NCI-H1105 (cell line): ENCODE results near the gene NPY4R.
"Not testable (repeated sequence)": the region's sequence is repeated elsewhere in the genome, so short reads cannot be mapped to it uniquely, and the experiment has no call there.

Experiments used
- DNase-seq: peaks from one replicate; lab custom pipeline; 2025; lab: John Stamatoyannopoulos, UW

NPY4R gene

DNA sequence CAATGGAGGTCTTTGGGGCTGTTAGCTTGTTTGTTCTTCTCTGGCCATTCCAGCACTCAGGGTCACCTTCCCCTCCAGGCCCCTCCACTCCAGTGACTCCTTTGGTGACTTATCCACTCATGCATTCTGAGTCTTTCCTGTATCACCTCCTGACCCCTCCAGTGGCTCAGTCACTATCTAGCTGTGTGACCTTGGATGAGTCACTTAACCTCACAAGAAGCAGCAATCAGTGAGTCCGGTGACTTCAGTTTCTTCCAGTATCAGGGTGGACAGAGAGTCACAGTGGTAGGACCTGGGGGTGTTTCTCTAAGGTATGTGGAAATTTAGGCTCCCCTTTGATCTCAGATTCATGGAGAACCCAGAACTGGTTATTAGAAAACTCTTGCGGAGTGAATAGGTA is 9.8 kb downstream of the NPY4R start:
- not testable (repeated sequence) for DNase-seq

DNA sequence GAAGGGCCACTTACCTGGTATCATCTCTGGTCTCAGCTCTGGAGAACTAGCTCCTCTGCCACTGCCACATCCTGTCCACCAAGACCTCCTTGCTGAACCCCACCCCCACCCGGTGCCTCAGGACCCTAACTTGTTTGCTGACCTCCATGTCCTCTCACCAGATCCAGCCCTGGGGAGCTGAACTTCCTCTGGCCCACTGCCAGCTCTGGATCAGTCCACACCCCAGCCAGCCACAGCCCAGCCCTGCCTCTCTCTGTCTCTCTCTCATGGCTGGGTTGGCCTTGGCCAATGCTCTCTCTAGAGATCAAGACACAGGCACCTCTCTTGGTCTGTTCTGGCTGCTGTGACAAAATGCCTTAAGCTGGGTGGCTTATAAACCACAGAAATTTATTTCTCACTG is 14.4 kb downstream of the NPY4R start:
- not testable (repeated sequence) for DNase-seq

DNA sequence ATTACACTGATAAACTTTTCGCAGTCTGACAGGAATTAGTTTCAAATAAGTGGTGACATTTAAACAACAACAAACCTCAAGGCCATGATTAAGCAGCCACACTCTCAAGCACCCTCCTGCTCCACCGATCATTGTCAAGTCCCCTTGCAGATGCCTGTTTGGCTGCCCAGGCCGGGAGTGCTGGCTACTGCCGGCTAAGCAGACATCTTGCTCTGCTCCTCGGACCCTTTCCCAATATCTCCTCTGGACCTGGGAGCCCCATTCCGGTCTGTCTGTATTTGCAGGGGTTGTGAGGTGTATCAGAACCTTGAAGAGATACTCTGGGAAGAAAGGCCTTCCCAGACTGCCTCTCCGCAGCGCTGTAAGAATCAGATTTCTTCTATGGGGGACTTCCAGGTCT is 14.9 kb downstream of the NPY4R start:
- DNase-seq, result not testable (repeated sequence)

DNA sequence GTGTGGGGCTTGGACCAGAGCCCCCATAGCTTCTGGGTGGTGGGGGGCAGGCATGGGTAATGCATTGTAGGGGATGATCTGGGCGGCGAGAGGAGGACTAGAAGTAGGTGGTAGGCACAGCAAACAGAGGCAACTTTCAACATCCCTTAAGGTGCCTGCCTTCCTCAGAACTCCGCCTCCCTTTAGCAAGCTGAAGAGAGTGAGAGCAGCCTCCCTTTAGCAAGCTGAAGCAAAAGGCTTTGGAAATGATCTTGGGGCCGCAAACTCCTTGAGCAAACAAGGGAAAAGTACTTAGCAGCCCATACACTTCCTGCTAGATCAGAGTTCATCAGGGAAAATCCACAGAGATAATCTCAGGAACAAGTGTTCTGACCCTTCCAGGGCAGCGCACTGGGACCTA is 18.3 kb downstream of the NPY4R start:
- not testable (repeated sequence) for DNase-seq

DNA sequence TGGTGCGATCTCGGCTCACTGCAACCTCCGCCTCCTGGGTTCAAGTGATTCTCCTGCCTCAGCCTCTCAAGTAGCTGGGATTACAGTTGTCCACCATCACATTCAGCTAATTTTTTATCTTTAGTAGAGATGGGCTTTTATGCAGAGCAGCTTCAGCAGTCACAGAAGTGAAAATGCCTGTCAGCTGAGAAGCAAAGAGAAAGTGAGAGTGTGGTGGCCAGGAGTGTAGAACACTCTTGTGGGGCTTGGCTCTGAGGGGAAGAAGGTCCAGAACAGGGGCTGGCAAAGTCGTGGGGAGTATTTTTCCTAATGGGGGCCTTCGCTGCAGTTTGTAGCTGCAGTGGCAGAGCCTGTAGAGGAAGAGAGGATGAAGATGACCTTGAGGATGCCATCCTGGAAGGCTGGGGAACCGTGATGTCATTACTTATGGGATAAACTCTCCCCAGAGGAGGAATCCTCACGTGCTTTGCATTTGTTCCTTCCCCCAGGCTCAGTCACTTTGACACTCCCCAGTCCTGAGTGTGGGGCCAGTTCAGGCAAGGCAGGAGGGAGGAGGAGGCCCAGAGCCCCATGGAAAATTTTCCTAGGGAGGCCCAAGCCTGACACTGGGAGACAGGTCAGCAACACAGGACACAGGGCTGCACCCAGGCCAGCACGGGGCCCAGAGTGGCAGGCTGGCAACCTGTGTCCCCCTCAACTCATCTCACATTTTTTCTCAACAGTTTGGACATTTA is 20.2 kb downstream of the NPY4R start:
- DNase-seq, result not testable (repeated sequence)

DNA sequence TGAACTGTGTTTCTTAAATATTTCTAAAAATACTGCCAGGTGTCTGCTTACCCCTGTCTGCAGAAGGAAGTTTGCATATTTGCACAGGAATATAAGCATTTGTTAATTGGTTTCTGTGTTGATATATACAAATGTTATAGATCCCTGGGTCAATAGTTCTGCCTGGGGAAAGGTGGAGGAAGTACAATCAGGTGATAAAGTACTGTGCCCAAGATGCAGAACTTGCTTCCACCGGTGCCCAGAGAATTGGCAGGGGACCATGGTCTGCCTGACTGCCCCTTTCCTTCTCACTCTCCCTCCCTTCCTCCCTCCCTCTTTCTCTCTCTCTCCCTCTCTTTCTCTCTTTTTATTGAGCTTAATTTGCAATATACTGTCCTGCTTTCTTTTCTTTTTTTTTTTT is 22.3 kb downstream of the NPY4R start:
- DNase-seq, result not testable (repeated sequence)

DNA sequence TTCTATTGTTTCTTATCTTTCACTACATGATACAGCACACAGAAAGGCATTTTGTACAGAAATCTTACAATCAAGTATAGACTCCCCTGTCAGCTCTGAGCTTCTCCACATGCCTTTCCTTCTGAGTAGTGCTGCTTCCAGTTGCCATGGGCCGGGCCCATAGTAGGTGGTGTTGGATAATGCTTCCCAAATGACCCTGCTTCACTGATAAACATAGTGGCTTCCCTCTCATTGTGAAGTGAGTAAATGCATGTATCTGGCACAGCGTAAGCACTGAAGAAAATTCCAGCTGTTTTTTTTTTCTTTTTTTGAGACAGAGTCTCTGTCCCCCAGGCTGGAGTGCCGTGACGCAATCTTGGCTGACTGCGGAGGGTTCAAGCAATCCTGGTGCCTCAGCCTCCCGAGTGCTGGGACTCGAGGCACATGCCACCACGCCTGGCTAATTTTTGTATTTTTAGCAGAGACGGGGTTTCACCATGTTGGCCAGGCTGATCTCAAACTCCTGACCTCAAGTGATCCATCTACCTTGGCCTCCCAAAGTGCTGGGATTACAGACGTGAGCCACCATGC is 23.0 kb downstream of the NPY4R start:
- not testable (repeated sequence) for DNase-seq

DNA sequence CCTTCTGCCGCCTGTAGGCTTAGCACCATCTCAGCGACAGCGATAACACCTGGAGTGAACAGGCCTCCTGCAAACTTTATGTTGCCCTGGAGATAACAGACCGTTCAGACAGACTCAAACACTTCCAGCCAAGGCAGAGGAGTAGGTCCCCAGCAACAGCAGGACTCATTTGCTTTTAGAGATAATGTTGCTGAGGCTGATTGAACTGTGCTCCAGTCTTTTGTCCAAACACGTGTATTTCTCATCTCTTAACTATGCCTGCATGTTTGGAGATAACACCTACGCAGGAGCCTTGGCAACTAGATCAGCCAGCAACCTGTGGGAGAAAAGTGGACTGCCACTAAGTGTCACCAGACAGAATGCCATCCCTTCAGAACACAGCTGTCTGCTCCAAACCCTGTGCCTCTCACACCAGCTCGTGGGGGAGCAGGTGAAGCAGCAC is 23.9 kb downstream of the NPY4R start:
- not testable (repeated sequence) for DNase-seq

DNA sequence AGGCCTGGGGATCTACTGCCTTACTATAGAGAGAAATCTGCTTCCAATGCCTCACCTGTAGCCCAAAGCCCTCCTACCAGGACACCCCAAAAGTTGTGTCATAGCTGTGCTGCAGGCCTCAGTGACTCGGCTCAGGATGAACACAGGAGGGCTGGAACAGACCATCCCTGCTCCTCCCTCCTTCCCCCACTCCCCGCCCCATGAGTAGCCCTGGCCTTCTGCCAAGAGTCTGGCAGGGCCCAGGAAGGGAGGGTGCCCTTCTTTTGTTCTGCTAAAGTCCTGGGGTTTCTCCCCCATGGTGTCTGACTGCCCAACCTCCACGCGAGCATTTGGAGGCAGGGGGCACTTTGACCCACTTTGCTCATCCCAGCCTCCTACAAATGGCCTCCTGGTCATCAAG is 24.8 kb downstream of the NPY4R start:
- not testable (repeated sequence) for DNase-seq

DNA sequence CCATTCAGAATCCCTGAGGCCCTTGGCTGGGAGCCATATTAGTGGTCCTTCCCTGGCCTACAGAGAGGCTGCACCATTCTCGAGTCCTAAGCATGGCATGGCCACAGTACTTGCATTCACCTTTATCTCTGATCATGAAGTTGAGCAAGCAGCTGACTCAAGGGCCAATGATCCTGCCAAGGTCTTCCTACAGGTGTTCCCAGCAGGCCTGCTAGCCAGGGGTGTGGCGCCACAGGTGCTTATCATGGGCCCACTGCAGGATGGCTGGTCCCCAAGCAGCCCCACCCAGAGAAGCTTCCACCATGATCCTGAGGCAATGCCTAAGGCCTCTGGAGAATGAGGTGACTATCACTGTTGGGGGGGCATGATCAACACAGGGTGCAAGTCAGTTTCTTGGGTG is 42.2 kb downstream of the NPY4R start:
- DNase-seq, result not testable (repeated sequence)

DNA sequence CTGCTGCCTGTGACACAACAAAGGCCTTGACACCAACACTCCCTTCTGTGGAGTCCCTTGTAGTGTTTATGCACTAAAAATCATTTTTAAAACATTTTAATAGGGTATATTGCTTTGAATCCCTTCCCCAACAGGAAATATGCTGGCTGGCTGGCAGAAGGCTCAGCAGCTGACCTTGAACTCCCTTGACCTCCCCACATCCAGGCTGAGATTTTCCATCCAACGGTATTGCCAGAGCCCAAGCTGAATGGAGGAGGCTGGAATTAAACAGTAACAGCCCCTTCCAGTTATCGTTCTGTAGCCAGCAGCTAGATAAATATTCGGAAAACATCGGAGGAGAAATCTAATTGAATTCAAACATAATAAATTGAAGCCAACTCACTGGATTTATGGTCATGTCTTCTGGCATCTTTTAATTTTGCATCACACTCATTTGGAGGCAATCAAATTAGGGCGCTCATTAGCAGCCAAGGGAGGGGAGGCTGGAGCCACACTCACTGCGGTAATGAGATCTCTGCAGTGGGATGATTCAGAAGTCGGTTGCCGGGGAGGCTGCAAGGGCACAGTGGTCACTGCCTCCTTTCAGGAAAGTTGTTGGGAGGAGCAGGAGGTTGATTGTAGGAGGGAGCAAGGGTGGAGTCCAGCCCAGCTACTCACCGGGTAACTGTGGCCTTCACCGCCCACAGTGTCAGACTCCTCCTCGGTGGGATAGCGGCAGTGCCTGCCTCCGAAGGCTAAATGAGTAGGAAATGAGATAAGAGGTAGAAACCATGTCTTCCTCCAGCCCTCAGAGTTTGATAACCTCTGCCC is 46.0 kb downstream of the NPY4R start:
- not testable (repeated sequence) for DNase-seq

DNA sequence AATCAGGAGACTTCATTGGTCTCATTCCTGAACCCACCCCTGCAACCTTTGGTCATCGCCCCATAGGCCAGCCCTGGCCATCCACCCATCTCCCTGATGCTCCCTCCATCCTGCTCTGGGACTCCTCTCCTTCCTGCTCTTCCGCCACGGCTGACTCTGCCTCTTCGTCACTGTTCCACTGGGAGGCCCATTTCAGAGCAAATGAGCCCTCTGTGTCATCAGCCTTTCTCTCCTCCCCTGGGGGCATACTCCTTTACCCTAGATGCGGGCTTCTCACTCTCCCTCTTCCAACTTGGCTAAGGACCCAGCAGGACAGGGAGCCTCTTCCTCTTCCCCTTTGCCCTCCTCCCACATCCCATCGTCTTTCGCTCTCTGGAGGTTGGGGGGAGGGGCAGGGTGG is 47.5 kb downstream of the NPY4R start:
- DNase-seq, result not testable (repeated sequence)

DNA sequence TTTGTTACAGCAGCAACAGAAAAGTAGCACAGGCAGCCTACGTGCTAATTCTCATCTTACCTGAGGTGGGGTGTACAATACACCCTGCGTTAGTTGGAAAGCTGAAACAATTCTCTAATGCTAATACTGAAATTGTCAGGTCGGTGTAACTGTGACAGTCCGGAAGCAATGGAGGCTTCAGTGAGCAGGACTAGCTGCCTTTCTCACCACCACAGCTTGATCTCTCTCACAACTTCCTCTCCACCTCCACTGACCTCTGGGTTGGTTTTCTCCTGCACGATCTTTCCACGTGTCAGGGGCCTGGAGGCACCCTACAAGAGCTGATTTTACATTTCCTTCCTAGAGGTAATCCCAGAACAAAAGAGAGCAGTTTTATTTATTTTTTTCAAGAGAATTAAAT is 50.5 kb downstream of the NPY4R start:
- DNase-seq, result not testable (repeated sequence)

DNA sequence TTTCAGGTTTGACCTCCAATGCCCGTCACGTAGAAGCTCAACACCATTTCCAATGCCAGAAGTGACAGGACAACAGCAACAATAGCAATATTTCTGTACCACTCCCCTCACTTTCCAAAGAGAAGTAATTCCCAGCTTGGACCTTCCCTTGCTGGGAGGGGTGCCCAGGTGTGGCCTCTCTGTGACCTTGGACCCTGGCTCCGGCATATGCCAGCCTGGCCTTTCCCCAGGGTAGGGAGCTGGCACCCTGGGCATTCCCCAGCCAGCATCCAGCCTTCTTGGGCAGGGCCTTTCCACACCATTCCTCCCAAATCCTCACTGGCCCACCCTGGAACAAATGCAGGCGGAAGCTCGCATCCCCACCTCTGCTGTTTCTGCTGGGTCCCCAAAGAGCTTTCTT is 53.1 kb downstream of the NPY4R start:
- DNase-seq, result not testable (repeated sequence)

DNA sequence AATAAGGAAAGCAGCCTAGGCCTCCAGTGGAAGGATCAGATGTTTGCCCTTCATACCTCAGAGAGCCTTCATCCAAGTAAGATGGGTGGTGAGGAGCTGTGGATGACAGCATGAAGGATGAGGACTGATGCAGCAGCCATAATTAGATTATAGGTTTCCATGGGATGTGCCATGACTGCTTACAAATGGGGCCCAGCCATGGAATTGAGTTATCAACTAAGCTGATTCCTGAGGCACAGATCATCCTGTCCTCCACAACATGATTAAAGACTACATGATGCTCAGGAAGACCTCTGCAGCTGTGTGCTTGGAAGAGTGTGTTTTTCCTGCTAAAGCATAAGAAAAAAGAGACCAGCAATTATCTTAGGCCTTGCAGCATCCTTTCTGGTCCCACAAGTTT is 54.6 kb downstream of the NPY4R start:
- DNase-seq, result not testable (repeated sequence)
